Breast epithelium (tissue), 3 donors: ENCODE measurements around the gene MRPS2.

ENCODE experiments used
- POLR2A ChIP-seq: fragments of 450-650 bp; IDR thresholded peaks from one replicate; pipeline ENCODE4 v1.6.1; 2016; ENCODE audit warnings: antibody characterized with exemption, mild to moderate bottlenecking, moderate library complexity
- TF ChIP-seq, protein P1 (sequence below), 3 donors: fragments of 450-650 bp; IDR thresholded peaks; one replicate each; pipeline ENCODE4 v1.5.1; 2016 to 2017; ENCODE audit warnings: antibody characterized with exemption in 3 of 3, mild to moderate bottlenecking in 3 of 3, moderate library complexity in 3 of 3

DNA sequence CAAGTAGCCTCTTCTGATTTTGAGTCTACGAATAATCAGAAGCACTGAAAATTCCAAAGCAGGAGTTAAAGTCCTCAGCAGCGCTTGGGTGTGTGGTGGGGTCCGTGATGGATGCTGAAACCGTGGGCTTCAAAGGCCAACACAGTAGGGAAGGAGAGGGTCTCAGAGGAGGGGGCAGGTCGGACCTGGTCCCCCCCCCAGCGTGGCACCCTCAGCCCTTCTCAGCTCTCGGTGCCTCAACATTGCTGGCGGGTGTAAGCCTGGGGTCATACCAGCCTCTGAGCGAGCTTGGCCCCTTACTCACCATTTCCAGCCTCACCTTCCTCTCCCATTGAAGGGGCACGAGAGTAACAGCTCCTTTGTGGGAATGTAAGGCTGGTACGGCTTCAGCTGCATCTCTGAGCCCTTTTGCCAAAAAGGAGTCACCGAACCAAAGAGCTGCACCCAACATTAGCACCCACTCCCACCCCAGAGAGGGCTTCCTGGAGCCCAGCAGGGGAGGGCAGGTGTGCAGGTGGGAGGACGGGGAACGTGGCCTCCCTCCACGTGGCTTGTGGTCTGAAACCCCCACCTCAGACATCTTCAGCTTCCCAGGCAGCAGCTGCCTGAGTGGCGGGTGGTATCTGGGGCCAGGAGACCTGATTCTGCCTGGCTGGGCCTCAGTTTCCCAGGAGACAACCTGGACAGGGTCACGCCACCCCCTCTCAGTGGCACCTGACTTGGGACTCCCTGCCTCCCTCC, 14.0 kb downstream of the MRPS2 start:
- TF ChIP-seq, protein P1, sequence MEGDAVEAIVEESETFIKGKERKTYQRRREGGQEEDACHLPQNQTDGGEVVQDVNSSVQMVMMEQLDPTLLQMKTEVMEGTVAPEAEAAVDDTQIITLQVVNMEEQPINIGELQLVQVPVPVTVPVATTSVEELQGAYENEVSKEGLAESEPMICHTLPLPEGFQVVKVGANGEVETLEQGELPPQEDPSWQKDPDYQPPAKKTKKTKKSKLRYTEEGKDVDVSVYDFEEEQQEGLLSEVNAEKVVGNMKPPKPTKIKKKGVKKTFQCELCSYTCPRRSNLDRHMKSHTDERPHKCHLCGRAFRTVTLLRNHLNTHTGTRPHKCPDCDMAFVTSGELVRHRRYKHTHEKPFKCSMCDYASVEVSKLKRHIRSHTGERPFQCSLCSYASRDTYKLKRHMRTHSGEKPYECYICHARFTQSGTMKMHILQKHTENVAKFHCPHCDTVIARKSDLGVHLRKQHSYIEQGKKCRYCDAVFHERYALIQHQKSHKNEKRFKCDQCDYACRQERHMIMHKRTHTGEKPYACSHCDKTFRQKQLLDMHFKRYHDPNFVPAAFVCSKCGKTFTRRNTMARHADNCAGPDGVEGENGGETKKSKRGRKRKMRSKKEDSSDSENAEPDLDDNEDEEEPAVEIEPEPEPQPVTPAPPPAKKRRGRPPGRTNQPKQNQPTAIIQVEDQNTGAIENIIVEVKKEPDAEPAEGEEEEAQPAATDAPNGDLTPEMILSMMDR (IDR thresholded peaks at IDR 0.05) = no peak
- TF ChIP-seq POLR2A = no peak
